WTC11 (cell line): ENCODE data around the gene SEPTIN3.

Source experiments
- FOXJ3 ChIP-seq: sonication (generic); formaldehyde crosslinking; IDR thresholded peaks from 2 replicates; pipeline ENCODE4 v1.9.0; 2021; ENCODE audit warnings: missing genetic modification reagents, mild to moderate bottlenecking, borderline replicate concordance
- IRF2 ChIP-seq: sonication (generic); formaldehyde crosslinking; IDR thresholded peaks from 2 replicates; pipeline ENCODE4 v1.8.0; 2022; ENCODE audit warnings: low read depth, missing genetic modification reagents, borderline replicate concordance
- JUN ChIP-seq: sonication (generic); formaldehyde crosslinking; IDR thresholded peaks from 2 replicates; pipeline ENCODE4 v1.8.0; 2023; ENCODE audit warnings: mild to moderate bottlenecking, missing genetic modification reagents
- KAT7 ChIP-seq: sonication (generic); formaldehyde crosslinking; IDR thresholded peaks from 2 replicates; pipeline ENCODE4 v1.8.1; 2023; ENCODE audit warnings: missing genetic modification reagents, mild to moderate bottlenecking, borderline replicate concordance
- MYBL2 ChIP-seq: sonication (generic); formaldehyde crosslinking; IDR thresholded peaks from 2 replicates; pipeline ENCODE4 v1.8.1; 2023; ENCODE audit warnings: mild to moderate bottlenecking, moderate library complexity, missing genetic modification reagents
- TCF7 ChIP-seq: sonication (generic); formaldehyde crosslinking; IDR thresholded peaks from 2 replicates; pipeline ENCODE4 v1.8.0; 2022; ENCODE audit warnings: mild to moderate bottlenecking, low read depth, missing genetic modification reagents, moderate library complexity
- TP53 ChIP-seq: sonication (generic); formaldehyde crosslinking; IDR thresholded peaks from 2 replicates; pipeline ENCODE4 v1.8.1; 2023; ENCODE audit warnings: mild to moderate bottlenecking, missing genetic modification reagents
- ZNF396 ChIP-seq: fragments of 250-450 bp; sonication (Bioruptor Pico); IDR thresholded peaks from 2 replicates; pipeline ENCODE4 v1.8.0; 2021; ENCODE audit warnings: mild to moderate bottlenecking, moderate library complexity, borderline replicate concordance
- TF ChIP-seq, protein P1 (sequence below): fragments of 200-600 bp; IDR thresholded peaks from 2 replicates; pipeline ENCODE4 v1.8.0; 2022; ENCODE audit warnings: antibody characterized with exemption
- TF ChIP-seq, protein P2 (sequence below): sonication (generic); formaldehyde crosslinking; IDR thresholded peaks from 2 replicates; pipeline ENCODE4 v1.8.0; 2022; ENCODE audit warnings: mild to moderate bottlenecking, missing genetic modification reagents
- TF ChIP-seq, protein P3 (sequence below): sonication (generic); formaldehyde crosslinking; conservative IDR thresholded peaks from 2 replicates; pipeline ENCODE4 v1.8.1; 2023; ENCODE audit warnings: mild to moderate bottlenecking, low read depth, missing genetic modification reagents, moderate library complexity
- TF ChIP-seq, protein P4 (sequence below): sonication (generic); formaldehyde crosslinking; IDR thresholded peaks from 2 replicates; pipeline ENCODE4 v1.8.1; 2023; ENCODE audit warnings: mild to moderate bottlenecking, missing genetic modification reagents, moderate library complexity
- TF ChIP-seq, protein P5 (sequence below): sonication (generic); formaldehyde crosslinking; IDR thresholded peaks from 2 replicates; pipeline ENCODE4 v1.8.1; 2023; ENCODE audit warnings: mild to moderate bottlenecking, missing genetic modification reagents, moderate library complexity
- TF ChIP-seq, protein P6 (sequence below): sonication (generic); formaldehyde crosslinking; IDR thresholded peaks from 2 replicates; pipeline ENCODE4 v1.8.1; 2022; ENCODE audit warnings: mild to moderate bottlenecking, moderate library complexity, missing genetic modification reagents

DNA sequence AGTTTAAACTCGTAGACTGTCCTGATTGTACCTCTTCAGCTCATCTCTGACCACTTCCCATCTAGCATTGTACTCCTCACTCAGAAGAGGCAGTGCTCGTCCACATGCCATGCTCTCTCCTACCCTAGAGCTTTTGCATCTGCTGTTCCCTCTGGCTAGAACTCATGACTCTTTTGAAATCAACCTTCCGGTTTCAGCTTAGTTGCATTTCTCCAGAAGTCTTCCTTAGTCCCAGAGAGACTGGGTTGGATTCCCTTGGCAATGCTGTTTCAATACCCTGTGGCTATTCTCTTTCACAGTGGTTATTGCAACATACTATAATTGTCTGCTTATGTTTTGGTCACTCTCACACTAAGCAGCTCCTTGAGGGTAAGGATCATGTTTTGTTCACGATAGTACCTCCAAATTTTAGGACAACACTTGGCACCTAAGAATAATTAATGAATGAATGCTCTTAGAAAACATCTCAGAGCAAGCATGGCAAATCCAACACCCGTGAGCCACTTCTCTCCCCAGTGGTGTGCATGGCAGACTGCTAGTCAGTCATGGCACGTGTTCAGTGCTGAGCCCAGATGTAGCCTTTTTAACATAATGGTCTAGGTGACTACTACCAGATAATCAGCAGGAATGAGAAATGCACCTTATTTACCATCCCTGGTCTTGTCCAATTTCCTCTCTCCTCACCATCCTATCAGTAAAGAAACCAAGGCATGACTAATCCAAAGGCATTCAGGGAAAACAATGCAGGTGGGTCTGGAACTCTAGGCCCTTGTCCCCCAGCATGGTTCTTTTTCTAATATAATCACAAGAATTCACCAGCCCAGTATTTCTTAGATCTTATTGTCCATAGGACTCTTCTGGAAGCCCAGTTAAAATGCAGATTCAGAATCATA lies 14.5 kb downstream of the SEPTIN3 start:
- TF ChIP-seq, protein P1, sequence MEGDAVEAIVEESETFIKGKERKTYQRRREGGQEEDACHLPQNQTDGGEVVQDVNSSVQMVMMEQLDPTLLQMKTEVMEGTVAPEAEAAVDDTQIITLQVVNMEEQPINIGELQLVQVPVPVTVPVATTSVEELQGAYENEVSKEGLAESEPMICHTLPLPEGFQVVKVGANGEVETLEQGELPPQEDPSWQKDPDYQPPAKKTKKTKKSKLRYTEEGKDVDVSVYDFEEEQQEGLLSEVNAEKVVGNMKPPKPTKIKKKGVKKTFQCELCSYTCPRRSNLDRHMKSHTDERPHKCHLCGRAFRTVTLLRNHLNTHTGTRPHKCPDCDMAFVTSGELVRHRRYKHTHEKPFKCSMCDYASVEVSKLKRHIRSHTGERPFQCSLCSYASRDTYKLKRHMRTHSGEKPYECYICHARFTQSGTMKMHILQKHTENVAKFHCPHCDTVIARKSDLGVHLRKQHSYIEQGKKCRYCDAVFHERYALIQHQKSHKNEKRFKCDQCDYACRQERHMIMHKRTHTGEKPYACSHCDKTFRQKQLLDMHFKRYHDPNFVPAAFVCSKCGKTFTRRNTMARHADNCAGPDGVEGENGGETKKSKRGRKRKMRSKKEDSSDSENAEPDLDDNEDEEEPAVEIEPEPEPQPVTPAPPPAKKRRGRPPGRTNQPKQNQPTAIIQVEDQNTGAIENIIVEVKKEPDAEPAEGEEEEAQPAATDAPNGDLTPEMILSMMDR = no peak
- TF ChIP-seq IRF2 (no peak), FOXJ3 (CRISPR knock-in tag) (no peak), JUN (CRISPR knock-in tag) (no peak), KAT7 (CRISPR knock-in tag) (no peak), TP53 (no peak), MYBL2 (CRISPR knock-in tag) (no peak), TCF7 (no peak), ZNF396 (CRISPR knock-in tag) (no peak)
- TF ChIP-seq, protein P2, sequence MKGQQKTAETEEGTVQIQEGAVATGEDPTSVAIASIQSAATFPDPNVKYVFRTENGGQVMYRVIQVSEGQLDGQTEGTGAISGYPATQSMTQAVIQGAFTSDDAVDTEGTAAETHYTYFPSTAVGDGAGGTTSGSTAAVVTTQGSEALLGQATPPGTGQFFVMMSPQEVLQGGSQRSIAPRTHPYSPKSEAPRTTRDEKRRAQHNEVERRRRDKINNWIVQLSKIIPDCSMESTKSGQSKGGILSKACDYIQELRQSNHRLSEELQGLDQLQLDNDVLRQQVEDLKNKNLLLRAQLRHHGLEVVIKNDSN (CRISPR knock-in tag) = no peak
- TF ChIP-seq, protein P3, sequence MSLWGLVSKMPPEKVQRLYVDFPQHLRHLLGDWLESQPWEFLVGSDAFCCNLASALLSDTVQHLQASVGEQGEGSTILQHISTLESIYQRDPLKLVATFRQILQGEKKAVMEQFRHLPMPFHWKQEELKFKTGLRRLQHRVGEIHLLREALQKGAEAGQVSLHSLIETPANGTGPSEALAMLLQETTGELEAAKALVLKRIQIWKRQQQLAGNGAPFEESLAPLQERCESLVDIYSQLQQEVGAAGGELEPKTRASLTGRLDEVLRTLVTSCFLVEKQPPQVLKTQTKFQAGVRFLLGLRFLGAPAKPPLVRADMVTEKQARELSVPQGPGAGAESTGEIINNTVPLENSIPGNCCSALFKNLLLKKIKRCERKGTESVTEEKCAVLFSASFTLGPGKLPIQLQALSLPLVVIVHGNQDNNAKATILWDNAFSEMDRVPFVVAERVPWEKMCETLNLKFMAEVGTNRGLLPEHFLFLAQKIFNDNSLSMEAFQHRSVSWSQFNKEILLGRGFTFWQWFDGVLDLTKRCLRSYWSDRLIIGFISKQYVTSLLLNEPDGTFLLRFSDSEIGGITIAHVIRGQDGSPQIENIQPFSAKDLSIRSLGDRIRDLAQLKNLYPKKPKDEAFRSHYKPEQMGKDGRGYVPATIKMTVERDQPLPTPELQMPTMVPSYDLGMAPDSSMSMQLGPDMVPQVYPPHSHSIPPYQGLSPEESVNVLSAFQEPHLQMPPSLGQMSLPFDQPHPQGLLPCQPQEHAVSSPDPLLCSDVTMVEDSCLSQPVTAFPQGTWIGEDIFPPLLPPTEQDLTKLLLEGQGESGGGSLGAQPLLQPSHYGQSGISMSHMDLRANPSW (CRISPR knock-in tag) = no peak
- TF ChIP-seq, protein P4, sequence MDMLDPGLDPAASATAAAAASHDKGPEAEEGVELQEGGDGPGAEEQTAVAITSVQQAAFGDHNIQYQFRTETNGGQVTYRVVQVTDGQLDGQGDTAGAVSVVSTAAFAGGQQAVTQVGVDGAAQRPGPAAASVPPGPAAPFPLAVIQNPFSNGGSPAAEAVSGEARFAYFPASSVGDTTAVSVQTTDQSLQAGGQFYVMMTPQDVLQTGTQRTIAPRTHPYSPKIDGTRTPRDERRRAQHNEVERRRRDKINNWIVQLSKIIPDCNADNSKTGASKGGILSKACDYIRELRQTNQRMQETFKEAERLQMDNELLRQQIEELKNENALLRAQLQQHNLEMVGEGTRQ (CRISPR knock-in tag) = no peak
- TF ChIP-seq, protein P5, sequence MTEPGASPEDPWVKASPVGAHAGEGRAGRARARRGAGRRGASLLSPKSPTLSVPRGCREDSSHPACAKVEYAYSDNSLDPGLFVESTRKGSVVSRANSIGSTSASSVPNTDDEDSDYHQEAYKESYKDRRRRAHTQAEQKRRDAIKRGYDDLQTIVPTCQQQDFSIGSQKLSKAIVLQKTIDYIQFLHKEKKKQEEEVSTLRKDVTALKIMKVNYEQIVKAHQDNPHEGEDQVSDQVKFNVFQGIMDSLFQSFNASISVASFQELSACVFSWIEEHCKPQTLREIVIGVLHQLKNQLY (CRISPR knock-in tag) = no peak
- TF ChIP-seq, protein P6, sequence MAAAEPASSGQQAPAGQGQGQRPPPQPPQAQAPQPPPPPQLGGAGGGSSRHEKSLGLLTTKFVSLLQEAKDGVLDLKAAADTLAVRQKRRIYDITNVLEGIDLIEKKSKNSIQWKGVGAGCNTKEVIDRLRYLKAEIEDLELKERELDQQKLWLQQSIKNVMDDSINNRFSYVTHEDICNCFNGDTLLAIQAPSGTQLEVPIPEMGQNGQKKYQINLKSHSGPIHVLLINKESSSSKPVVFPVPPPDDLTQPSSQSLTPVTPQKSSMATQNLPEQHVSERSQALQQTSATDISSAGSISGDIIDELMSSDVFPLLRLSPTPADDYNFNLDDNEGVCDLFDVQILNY = no peak
